HG02678 (cell line): ENCODE data around the gene S100A3.

ENCODE experiments used
- ATAC-seq: cut with Tn5 transposase; IDR thresholded peaks from one replicate; pipeline ENCODE4 v1.9.1; 2021; ENCODE audit warnings: mild to moderate bottlenecking, moderate library complexity; ENCODE audit not compliant: unreplicated experiment

Gene S100A3

GRCh38 chr1:153515504-153516394 is 33.3 kb downstream of the S100A3 start:
- no peak for ATAC-seq

- ATAC-seq = no peak
Observed at GRCh38 chr1:153513666-153514065, 35.4 kb downstream of the S100A3 start.

DNA sequence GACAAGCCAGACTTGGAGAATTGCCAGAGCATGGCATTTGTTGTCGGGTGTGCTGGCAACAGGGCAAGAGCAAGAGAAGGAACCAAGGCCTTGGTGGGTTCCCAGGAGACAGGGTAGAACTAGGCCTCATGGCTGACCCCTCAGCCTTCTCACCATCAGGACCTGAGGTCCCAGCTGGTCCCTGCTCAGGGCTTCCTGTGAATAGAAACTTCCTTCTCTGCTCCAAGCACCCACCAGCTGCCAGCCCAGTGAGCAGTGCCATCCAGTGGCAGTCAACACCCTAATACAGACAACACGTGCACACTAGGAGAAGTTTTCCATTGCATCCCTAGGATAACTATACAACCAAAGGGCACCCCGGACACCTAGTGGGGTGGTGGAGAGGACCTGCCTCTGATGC is 36.0 kb downstream of the S100A3 start:
- no peak for ATAC-seq

DNA sequence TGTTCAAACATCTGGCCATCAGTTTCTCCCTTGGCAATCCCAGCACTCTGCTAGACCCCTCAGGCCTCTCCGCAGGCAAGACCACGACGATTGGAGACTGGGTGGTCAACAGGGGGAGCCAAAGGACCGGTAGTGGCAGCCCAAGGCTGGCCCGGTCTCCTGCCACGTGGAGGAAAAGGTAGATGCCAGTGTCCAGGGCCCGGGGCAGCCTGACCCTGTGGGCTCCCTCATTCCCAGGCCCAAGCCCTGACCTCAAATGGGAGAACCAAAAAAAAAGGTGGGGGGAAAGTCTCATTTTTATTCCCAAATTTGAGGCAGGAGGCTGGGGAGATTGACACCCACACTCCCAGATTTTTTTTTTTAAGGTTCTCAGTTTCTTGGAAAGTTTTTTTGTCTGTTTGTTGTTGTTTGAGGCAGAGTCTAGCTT is 38.1 kb downstream of the S100A3 start:
- ATAC-seq = no peak

- no peak for ATAC-seq
Observed at GRCh38 chr1:153509729-153510354, 39.2 kb downstream of the S100A3 start.

- no peak for ATAC-seq
Observed at GRCh38 chr1:153509036-153509435, 40.0 kb downstream of the S100A3 start.

DNA sequence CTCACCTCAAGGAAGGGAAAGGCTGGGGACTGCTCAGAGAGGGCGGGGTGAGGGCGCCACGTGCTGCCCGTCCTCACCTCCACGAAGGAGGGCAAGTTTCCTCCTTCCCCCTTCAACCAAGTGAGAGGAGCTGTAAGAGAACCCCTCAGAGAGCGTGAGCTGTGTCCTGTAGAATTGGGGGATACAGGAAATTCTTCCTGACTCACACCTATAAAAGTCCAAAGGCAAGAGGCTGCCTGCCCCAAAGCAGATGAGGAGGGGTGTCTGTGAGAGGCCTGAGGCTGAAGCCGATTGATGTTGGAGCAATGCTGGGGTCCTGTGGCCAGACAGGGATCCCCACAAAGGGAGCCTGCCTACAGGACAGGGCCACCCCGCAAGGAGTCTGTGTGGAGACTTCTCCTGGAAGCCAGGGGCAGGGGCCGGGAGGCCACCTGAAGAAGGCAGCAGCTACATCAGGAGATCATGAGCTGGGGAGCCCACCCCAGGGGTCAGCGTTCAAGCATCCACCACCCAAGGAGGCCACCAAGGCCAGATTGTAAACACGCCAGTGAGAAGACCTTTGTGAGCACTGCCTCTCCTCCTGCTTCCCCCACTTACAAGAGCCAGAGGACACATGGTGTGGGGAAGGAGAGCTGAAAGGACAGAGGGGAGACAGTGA is 41.0 kb downstream of the S100A3 start:
- no peak for ATAC-seq

DNA sequence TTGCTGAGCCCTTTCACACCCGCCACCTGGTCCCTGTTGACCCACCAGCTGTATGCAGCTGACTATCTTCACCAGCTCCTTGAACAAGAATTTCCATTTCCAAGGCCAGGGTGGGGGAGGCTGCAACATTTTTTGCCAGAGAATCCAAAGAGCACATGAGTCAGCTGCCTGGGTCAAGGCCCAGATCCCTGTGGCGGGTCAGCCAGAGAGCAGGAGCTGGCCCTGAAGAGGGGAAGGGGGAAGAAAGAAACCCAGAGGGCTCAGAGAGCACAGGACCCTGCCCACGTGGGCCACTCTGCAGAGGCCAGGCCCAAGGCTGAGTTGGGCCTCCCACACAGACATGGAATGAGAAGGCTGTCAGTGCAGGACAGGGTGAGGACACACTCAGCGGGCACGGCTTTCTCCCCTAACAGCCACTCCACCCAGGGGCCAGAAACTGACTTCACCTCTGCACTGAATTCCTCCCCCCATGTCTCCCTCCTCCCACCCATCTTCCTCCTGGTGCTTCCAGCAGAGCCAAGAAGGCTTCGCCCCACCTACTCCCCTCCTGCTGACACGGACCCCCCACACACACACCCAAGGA is 42.1 kb downstream of the S100A3 start:
- no peak for ATAC-seq

- ATAC-seq = no peak
Observed at GRCh38 chr1:153506386-153506785, 42.7 kb downstream of the S100A3 start.

DNA sequence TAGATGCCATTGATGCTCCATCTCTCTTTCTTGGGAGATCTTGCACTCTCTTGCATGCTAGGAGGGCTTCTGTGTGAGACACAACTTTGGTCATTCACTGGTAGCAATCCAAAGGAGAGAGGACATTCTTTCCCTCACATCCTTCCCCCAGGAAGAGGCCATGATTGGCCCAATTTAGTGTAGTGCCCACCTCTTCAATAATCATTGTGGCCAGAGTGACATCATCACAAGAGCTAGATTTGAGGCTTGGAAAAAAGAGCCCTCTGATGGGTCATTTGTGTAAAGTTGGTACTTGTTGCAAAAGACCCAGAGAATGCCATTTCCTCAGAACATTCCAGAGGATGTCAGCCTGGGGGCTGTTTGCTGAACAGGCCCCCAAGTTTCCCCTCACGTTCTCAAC is 43.5 kb downstream of the S100A3 start:
- ATAC-seq = no peak

DNA sequence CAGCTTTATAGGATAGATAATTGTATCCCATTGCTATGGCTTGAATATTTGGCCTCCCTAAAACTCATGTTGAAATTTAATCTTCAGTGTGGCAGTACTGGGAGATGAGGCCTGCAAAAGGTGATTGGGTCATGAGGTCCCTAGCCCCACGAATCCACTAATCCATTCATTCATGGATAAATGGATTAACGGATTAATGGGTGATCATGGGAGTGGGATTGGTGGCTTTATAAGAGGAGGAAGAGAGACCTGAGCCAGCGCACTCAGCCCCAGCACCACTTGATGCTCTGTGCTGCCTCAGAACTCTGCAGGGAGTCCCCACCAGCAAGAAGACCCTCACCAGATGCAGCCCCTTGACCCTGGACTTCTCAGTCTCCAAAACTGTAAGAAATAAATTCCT is 45.3 kb downstream of the S100A3 start:
- no peak for ATAC-seq

DNA sequence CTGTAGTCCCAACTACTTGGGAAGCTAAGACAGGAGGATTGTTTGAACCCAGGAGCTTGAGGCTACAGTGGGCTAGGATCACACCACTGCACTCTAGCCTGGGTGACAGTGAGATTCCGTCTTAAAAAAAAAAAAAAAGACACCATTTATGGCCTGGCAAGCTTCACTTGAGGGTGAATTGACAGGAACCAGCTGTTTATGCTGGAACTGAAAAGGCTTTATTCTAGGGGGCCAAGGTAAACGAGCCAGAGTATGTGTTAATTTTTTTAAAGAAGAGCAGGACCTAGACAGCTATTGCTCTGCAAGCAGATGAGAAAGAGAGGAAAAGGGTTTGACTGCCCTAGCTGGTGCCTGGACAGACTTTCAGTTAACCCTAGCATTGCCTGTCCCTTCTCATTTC is 50.3 kb downstream of the S100A3 start:
- ATAC-seq = no peak
